Measurements from ENCODE around the gene MELTF. TPM values are rescaled to one million over a fixed set of nuclear protein-coding genes. Genes with fewer than 3 reads are reported as not detected.

MELTF gene
- total and polyA plus RNA-seq, 2 of the 13 experiments (the other 11 are each of a cell fraction or from before 2014, with no cell fraction given) = 3.2 to 7.5 TPM

- TF ChIP-seq HNF1B (CRISPR knock-in tag; IDR thresholded peaks at IDR 0.05) (no peak), NCOA1 (CRISPR knock-in tag; IDR thresholded peaks at IDR 0.05) (no peak), ZNF275 (CRISPR knock-in tag; IDR thresholded peaks at IDR 0.05; ENCODE audit: borderline replicate concordance) (no peak), MIER2 (CRISPR knock-in tag; IDR thresholded peaks at IDR 0.05) (no peak), KDM5B (CRISPR knock-in tag; IDR thresholded peaks at IDR 0.05; ENCODE audit: borderline replicate concordance) (no peak), SALL1 (CRISPR knock-in tag; IDR thresholded peaks at IDR 0.05) (0 out of 2 replicates have a peak, but pooled peaks have one; percentile 19), ZNF280D (CRISPR knock-in tag; IDR thresholded peaks at IDR 0.05) (no peak), ZNF3 (CRISPR knock-in tag; IDR thresholded peaks at IDR 0.05) (no peak), HMGXB4 (CRISPR knock-in tag; IDR thresholded peaks at IDR 0.05; ENCODE audit: borderline replicate concordance in 1 of 2, low read depth in 1 of 2) (no peak), ATF3 (CRISPR knock-in tag; IDR thresholded peaks at IDR 0.05) (peak; percentile 78), TBP (CRISPR knock-in tag; IDR thresholded peaks at IDR 0.05) (no peak), JUND (CRISPR knock-in tag; IDR thresholded peaks at IDR 0.05) (peak; percentile 56; the same call in 1 of the 2 replicates), GABPA (IDR thresholded peaks at IDR 0.05; ENCODE audit: low read depth, low read length) (no peak), GABPA (CRISPR knock-in tag; IDR thresholded peaks at IDR 0.05; ENCODE audit: low read depth) (no peak), ZNF296 (CRISPR knock-in tag; conservative IDR thresholded peaks at IDR 0.05) (no peak), KLF16 (CRISPR knock-in tag; IDR thresholded peaks at IDR 0.05) (no peak), ZSCAN29 (CRISPR knock-in tag; conservative IDR thresholded peaks at IDR 0.05) (no peak), SAP130 (CRISPR knock-in tag; IDR thresholded peaks at IDR 0.05; ENCODE audit: low read depth) (peak; percentile 57; the same call in 1 of the 2 replicates), ZNF782 (CRISPR knock-in tag; IDR thresholded peaks at IDR 0.05; ENCODE audit: borderline replicate concordance) (no peak), ARNT2 (CRISPR knock-in tag; IDR thresholded peaks at IDR 0.05; ENCODE audit: low read depth) (no peak), ZNF124 (CRISPR knock-in tag; IDR thresholded peaks at IDR 0.05) (no peak)
Observed at GRCh38 chr3:197031315-197032285, 2.0 kb upstream of the MELTF start (continued).

Measured in HepG2 (cell line).